HG03575 (cell line): Measurements from ENCODE around the gene PPP2R1A.
"Not testable (repeated sequence)": the region's sequence is repeated elsewhere in the genome, so short reads cannot be mapped to it uniquely, and the experiment has no call there.

ENCODE experiments used
- ATAC-seq: cut with Tn5 transposase; IDR thresholded peaks from one replicate; pipeline ENCODE4 v1.9.1; 2021; ENCODE audit not compliant: unreplicated experiment, insufficient number of reproducible peaks, low FRiP score; ENCODE audit errors: extremely low read depth

The PPP2R1A gene

DNA sequence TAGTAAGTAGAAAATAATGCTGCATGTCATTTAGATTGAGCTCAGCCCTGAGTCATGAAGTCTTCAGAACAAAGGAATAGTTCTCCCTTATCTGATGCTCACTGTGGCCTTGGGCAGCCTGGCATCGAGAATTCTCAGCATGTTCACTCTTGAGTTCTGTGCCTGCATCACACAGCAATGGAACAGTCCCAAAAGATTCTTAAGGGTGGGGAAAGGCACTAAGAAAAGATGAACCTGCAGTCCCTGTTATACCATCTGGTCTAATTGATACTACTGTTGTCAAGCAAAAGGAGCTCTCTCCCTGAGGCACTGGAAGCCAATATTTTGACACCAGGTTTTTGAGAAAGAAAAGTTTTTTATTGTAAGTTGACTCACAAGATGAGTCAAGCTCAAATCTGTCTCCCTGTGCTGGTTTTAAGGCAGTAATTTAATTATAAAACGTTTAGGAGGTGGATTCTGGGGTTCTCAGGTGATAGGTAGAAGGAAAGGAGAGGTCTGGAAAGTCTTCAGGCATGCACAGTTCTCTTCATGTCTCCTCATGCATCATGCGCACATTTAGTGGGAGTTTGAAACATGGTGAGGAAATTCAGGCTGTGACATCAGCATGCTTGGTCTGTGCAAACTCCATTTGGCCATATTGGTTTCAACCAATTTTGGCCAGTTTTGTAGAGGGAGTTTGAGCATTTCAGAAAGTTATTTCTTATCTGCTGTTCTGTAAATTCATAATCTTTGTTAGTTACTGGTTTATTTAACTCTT lies 41.5 kb downstream of the PPP2R1A start:
- no peak for ATAC-seq

DNA sequence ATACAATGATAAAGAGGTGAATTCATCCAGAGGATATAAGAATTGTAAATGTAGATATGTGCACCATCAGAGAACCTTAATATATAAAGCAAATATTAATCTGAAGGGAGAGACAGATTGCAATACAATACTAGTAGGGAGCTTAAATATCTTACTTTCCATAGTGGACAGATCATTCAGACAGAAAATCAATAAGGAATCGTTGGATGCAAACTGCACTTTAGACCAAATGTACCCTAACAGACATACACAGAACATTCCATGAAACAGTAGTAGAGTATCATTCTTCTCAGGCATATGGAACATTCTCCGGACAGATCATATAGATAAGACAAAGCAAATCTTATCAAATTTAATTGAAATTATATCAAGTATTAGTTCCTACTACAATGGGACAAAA lies 44.6 kb downstream of the PPP2R1A start:
- ATAC-seq: no peak

DNA sequence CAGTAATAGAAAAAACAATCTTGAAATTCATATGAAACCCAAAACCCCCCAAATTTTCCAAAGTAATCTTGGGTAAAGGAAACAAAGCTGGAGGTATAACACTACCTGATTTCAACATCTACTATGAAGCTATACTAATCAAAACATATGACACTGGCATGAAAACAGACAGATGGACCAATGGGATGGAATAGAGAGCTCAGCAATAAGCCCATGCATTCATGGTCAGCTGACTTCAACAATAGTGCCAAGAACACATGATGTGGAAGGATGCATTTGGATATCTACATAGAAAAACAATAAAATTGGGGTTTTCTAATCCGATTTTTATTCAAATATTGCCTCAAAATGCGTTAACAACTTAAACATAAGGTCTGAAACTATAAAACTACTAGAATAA lies 47.3 kb downstream of the PPP2R1A start:
- ATAC-seq: no peak

DNA sequence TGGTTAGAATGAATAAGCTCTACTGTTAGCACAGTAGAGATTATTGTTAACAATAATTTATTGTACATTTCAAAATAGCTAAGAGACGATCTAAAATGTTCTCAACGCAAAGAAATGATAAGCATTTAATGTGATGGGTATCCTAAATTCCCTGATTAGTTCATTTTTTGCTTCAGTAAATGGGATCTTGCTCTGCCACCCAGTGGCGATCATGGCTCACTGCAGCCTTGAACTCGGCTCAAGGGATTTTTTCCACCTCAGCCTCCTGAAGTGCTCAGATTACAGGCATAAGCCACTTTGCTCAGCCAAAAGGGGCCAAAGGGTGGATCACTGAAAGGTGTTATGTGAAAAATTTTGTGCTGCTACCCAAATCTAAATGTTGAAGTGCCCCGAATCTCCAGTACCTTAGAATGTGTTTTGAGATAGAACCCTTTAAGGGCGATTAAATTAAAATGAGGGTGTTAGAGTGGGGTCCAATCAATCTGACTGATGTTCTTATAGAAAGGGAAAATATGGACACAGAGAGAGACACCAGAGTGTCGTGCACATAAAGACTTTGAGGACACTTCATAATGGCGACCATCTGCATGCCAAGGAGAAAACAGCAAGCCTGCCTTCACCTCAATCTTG lies 48.0 kb downstream of the PPP2R1A start:
- ATAC-seq: no peak

DNA sequence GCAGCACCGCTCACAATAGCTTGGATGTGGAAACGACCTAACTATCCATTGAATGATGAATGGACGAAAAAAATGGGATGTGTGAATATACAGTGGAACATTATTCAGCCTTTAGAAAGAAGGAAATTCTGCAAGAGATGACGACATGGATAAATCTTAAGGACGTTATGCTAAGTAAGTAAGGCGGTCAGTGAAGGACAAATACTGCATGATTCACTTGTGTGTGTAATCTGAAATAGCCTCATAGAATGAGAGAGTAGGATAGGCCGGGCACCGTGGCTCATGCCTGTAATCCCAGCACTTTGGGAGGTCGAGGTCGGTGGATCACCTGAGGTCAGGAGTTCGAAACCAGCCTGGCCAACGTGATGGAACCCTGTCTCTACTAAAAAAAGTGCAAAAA lies 54.2 kb downstream of the PPP2R1A start:
- no peak for ATAC-seq

DNA sequence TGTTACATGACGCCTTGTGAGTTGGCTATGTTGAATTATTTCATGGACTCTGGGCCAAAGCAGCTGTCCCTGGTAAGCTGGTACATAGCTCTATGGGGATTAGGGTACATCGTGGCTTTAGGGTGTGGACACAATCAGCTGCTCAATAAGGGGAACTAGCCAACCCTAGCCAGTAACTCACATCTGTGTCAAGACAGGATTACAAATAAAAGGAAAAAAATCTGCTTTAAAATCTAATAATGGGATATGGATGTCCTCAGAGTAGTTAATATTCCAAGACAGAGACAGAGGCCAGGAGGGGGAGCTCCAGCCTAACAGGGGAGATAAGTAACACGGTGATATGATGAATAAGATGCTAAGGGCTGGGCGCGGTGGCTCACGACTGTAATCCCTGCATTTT lies 58.4 kb downstream of the PPP2R1A start:
- no peak for ATAC-seq

DNA sequence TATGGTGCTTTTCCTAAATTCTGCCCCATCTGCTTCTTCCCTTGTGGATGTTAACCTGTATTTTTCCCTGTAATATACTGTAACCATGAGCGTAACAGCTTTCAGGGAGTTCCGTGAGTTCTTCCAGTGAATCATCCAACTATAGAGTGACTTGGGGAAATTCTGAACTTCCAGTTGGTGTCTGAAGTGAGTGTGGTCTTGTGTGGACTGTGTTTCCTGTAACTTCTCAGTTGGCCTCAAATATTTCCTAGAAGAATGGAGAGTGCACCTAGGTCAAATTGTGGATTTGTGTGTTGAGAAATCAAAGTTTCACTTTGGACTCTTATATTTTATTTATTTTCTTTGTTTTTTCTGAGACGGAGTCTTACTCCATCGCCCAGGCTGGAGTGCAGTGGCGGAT lies 68.6 kb downstream of the PPP2R1A start:
- ATAC-seq: no peak

DNA sequence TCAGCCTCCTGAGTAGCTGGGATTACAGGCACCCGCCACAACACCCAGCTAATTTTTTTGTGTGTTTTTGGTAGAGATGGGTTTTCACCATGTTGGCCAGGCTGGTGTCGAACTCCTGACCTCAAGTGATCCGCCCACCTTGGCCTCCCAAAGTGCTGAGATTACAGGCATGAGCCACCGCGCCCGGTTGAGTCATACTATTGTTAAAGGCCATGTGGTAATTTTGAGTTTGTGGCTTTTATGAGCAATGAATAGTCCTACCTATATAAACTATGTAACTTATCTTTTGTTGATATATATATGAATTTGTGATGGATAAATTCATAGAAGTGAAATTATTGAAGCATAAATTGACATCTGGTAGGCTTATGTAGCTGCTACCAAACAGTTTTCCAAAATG lies 75.7 kb downstream of the PPP2R1A start:
- ATAC-seq: not testable (repeated sequence)

DNA sequence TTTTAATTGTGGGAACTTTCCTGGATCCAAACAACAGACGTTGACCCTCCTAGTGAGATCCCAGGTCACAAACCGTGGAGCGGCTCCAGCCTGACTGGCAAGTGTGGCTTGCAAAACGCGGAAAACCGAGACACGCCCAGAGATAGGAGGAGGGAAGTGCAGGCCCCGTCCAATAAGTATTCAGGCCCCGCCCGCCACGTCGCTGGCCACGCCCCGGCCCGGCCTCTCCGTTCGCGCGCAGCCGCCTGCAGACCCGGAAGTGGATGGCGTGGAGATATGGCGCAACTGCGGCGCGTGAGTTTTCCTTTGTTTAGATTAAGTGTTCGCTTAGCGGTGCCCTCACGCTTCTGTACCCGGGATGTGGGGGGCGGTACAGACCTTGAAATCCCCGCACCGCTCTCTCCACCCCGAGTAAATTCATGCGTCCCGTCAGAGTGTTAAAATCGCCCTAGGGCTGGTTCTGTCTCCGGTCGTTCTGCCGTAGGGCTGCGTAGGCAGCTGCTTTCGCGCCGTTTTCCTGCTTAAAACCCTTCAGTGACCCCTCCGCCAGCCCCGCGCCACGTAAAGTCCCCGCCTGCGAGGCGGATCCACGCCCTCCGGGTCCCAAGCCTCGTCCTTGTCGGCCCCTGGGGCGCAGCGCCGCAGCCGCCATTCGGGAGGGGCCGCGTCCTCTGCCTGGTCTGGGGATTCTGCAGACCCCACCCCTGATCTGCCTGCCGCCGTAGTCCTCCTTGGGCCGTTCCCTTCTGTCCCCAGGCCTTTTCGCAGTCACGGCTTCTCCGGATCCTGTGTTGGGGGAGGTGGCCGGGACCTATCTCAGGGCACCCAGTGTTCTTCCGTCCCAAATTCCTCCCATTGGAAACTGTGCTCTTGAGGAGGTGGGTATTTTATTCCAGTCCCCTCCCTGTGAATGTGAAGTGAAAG lies 79.7 kb downstream of the PPP2R1A start, which contains the start of gene ZNF766:
Gene ZNF766, plus strand, starts transcription at position 250 of the 924 bp plus-strand sequence. Its CDS starts 27 bp downstream, at position 277.
- ATAC-seq: peak; percentile 79

DNA sequence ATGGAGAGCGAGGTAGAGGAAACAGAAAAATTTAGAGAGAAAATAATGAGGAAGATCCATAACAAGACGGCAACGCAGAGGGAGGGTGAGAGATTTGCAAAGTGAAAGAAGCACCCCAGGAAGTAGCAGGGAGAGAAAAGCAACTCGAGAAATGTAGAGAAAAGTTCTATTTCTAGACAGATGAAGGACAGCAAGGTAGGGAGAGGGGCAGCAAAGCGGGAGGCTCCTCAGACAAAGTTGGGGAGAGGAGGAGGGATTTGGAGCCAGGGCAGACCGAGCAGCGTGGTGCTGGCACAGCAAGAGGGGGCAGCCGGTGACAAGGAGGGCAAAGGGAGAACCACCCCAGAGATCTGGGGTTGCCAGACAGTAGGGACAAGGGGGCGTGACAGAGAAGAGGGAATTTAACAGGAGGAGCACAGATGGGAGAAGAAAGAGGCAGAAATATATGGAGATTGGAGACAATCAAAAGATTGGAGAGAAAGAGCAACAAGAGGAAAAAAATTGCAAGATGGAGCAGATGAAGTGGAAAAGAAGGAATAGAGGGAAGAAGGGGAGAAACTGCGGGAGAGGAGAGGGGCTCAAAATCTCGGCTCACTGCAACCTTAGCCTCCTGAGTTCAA lies 80.5 kb downstream of the PPP2R1A start:
- no peak for ATAC-seq

DNA sequence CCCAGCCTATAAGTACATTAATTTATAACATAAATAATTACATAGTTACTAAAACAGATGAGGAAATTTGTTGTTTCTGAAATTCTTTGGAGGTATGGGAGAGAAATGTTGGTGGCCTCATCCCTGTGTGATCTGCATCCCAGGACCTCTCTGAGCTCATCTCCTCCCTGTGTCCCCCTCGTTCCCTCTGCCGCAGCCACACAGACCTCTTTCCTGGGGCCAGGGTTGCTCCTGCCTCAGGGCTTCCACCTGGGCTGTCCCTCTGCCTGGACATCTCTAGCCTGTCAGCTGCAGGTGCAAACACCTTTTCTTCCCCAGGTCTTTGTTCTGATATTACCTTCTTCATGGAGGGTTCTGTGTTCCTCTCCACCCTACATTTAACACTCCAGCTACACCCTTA lies 83.4 kb downstream of the PPP2R1A start:
- ATAC-seq: no peak

DNA sequence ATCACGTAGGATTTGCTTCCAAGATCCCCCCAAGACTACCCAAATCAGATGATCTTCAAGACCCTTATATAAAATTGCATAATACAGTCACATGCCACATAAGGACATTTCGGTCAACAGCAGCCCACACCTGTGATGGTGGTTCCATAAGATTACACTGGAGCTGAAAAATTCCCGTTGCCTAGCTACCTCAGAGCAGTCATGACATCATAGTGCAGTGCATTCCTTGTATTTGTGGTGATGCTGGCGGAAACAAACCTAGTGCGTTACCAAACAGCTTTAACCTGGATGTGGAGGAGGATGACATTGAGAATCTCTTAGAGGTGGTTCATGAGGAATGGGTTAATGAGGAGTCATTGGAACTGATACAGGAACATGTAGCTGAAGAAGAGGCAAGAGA lies 84.3 kb downstream of the PPP2R1A start:
- no peak for ATAC-seq

DNA sequence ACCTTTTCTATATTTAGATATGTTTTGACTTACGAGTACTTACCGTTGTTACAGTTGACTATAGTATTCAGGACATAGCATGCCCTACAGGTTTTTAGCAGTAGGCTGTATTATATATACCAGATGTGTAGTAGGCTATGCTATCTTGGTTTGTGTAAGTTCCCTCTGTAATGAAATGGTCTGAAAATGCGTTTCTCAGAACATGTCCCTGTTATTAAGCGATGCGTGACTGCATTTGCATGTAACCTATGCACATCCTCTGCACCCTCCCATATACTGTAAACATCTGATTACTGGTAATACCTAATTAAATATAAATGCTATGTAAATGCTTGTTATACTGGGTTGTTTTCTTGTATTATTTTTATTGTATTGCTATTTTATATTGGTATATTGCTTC lies 86.1 kb downstream of the PPP2R1A start:
- no peak for ATAC-seq

DNA sequence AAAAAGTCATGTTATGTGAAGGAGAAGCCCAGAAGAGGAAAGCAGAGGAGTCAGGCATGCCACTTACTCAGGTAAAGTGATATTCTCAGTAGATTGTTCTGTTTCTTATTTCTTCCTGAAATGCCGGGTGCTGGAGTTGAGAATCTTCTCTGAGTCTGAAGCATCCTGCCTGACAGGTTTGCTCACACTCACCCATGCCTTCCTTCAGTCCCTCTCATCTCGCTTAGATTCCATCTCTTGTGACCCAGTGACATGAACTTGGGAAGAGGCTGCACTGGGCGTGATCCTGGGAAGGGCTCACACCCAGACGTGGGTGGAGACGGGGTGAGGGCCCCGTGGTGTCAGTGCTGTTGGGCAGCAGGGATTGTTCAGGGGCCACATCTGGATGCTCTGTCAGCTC lies 87.6 kb downstream of the PPP2R1A start:
- no peak for ATAC-seq
